Measurements from ENCODE around the gene PRDX5.
A peak's percentile ranks its signal among the peaks of the same experiment; 100 is the strongest.

PRDX5 gene

DNA sequence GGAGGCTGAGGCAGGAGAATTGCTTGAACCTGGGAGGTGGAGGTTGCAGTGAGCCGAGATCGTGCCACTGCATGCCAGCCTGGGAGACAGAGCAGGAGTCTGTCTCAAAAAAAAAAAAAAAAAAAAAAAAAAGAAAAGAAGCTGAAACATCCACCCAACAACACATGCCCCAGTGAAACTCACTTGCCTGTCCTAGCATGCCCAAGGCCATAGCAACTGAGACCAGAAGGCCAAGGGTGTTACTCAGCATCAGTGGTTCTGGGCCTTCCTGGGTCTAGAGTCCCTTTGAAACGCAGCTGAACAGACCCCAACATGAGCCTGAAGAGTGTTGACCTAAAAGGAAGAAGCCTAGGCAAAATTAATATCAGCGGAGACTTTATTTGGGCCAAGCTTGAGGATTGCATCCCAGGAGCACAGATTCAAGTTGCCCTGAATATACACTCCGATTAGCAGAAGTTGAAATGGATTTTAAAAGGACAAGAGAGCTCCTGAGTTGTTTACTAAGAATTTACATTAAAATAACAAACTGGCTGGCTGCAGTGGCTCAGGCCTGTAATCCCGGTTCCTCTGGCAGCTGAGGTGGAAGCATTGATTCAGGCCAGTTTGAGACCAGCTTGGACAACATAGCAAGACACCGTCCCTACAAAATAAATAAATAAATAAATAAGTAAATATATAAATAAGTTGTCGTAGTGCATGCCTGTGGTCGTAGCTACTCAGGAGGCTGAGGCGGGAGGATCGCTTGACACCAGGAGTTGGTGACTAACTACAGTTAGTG lies 7.0 kb downstream of the PRDX5 start:
- no peak for FAIRE-seq
- TF ChIP-seq, protein P1, sequence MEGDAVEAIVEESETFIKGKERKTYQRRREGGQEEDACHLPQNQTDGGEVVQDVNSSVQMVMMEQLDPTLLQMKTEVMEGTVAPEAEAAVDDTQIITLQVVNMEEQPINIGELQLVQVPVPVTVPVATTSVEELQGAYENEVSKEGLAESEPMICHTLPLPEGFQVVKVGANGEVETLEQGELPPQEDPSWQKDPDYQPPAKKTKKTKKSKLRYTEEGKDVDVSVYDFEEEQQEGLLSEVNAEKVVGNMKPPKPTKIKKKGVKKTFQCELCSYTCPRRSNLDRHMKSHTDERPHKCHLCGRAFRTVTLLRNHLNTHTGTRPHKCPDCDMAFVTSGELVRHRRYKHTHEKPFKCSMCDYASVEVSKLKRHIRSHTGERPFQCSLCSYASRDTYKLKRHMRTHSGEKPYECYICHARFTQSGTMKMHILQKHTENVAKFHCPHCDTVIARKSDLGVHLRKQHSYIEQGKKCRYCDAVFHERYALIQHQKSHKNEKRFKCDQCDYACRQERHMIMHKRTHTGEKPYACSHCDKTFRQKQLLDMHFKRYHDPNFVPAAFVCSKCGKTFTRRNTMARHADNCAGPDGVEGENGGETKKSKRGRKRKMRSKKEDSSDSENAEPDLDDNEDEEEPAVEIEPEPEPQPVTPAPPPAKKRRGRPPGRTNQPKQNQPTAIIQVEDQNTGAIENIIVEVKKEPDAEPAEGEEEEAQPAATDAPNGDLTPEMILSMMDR (IDR thresholded peaks at IDR 0.05; ENCODE audit: insufficient read depth, missing control alignments), result no peak
- DNase-seq (ENCODE audit: insufficient read length, low spot score), result no peak

DNA sequence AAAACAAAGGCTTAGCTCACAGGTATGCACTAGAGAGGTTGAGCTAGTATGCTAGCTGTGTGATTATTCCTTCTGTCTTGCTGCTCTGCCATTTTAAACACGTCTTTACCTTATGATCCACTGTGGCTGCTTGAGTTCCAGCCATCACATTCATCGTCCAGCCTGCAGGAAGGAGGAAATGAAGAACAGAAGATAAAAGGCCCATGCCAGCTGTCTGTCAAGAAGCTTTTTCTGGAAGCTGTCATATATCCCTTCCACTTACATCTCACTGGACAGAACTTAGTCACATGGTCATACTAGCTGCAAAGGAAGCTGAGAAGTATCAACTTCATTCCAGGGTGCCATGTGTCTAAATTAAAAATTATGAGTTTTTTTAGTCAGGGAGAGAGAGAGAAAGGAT lies 9.5 kb downstream of the PRDX5 start:
- no peak for FAIRE-seq
- TF ChIP-seq, protein P1 (IDR thresholded peaks at IDR 0.05; ENCODE audit: insufficient read depth, missing control alignments), result no peak
- no peak for DNase-seq (ENCODE audit: insufficient read length, low spot score)

DNA sequence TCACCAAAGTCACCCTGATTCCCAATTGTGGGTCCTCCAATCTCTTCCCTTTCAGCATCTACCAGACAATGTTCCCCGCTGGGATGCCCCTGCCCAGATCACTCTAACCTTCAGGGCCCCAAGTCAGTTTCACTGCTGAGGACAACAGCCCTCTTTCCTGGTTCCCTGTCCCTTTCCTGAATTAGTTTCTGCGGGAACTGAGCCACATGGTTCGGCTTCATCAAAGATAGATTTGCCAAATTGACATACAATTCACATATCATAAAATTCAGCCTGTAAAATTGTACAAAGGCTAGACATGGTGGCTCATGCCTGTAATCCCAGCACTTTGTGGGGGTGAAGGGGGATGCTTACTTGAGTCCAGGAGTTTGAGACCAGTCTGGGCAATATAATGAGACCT lies 10.1 kb downstream of the PRDX5 start:
- DNase-seq (ENCODE audit: insufficient read length, low spot score) (no peak), FAIRE-seq (no peak)
- TF ChIP-seq, protein P1 (IDR thresholded peaks at IDR 0.05; ENCODE audit: insufficient read depth, missing control alignments), result no peak

DNA sequence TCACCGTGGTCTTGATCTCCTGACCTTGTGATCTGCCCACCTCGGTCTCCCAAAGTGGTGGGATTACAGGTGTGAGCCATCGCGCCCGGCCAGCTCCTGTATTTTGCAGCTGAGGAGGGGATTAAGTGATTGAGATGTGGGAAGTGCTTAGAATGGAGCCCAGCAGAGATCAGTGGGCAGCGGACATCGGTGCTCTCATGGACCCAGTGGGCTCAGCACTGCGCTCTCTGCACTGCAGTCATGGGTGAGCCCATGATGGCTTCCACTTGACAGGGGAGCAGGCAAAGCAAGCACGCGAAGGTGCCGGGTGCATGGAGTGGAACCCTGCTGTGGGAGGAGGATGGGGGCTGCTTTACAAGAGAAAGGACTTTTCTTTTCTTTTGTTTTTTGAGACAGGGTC lies 13.0 kb downstream of the PRDX5 start:
- DNase-seq (ENCODE audit: insufficient read length, low spot score), result no peak
- FAIRE-seq, result no peak

DNA sequence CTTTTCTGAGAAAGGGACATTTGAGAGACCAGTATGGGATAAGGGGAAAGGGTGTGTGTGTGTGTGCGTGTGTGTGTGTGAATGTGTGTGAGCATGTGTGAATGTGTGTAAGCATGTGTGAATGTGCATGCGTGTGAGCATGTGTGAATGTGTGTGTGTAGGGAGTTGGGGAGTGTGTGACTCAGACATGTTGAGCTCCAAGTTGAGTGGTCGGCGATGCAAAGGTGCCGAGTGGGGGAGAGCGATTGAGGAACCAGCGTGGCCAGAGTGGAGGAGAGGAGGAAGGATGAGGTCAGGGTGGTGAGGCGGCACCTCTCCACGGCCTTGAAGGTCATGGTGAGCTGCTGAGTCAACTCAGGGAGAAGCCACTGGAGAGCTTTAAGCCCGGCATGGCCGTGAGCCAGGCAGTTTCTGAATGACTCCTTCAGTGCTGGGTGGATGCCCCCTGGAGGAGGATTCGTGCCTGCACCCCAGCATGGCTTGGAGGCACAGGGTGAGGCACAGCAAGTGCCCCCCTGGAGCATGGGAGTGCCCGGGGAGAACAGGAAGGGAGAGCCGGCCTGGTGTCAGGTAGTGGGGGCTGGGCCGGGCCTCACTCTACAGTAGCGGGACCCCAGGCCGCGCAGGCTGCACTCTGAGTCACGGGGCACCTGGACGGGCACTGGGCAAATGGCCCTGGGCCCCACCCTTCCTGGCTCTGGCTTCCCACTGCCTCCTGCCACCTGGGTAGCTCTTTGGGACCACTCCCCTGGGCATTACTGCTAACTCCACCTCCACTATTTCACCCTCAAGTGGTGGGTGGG lies 13.8 kb downstream of the PRDX5 start:
- TF ChIP-seq, protein P1 (IDR thresholded peaks at IDR 0.05; ENCODE audit: insufficient read depth, missing control alignments), result peak; percentile 46
- FAIRE-seq (no peak), DNase-seq (ENCODE audit: insufficient read length, low spot score) (no peak)

More for the DNA sequence above, 13.0 kb downstream of the PRDX5 start:
- TF ChIP-seq, protein P1 (IDR thresholded peaks at IDR 0.05; ENCODE audit: insufficient read depth, missing control alignments), result no peak

DNA sequence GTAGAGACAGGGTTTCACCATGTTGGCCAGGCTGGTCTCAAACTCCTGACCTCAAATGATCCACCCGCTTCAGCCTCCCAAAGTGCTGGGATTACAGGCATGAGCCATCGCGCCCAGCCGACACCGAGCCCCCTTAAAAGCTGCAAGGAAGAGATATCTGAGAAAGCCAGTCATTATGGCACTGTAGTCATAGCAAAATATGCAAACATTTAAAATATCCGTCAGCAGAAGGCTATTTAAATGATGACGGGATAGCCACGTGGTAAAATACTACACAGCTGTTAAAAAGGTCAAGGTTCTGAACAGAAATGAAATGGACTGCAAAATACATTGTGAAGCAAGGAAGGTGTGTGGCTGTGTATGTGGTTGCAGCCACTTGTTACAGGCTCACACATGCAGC lies 15.6 kb downstream of the PRDX5 start:
- DNase-seq (ENCODE audit: insufficient read length, low spot score), result no peak
- FAIRE-seq, result no peak
- TF ChIP-seq, protein P1 (IDR thresholded peaks at IDR 0.05; ENCODE audit: insufficient read depth, missing control alignments), result no peak

All from D721Med (cell line).